Measurements from ENCODE around the gene SEPTIN8.

Gene SEPTIN8

DNA sequence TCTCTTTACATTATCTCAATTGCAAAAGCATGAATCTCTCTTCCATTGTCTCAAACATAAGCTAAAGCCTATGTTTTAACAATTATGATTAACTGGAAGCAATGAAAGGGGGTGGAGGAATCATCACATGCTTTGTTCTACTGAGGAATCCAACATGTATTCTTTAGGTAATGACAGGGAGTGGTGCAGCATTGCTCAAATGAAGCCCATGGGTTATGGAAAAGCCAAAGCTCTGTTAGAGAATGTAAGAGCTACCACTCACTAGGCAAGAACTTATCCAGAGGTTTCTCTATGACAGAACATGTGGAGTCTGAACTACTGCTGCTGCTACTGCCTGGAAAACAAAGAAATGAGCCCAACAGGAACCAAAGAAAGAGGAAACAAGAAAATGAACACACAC, 68.4 kb downstream of the SEPTIN8 start:
- TF ChIP-seq, protein P1, sequence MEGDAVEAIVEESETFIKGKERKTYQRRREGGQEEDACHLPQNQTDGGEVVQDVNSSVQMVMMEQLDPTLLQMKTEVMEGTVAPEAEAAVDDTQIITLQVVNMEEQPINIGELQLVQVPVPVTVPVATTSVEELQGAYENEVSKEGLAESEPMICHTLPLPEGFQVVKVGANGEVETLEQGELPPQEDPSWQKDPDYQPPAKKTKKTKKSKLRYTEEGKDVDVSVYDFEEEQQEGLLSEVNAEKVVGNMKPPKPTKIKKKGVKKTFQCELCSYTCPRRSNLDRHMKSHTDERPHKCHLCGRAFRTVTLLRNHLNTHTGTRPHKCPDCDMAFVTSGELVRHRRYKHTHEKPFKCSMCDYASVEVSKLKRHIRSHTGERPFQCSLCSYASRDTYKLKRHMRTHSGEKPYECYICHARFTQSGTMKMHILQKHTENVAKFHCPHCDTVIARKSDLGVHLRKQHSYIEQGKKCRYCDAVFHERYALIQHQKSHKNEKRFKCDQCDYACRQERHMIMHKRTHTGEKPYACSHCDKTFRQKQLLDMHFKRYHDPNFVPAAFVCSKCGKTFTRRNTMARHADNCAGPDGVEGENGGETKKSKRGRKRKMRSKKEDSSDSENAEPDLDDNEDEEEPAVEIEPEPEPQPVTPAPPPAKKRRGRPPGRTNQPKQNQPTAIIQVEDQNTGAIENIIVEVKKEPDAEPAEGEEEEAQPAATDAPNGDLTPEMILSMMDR (IDR thresholded peaks at IDR 0.05; ENCODE audit: low read depth, low read length), result no peak
- H3K4me3 ChIP-seq (ENCODE audit: low read depth, low read length), result no peak overlapping the region

DNA sequence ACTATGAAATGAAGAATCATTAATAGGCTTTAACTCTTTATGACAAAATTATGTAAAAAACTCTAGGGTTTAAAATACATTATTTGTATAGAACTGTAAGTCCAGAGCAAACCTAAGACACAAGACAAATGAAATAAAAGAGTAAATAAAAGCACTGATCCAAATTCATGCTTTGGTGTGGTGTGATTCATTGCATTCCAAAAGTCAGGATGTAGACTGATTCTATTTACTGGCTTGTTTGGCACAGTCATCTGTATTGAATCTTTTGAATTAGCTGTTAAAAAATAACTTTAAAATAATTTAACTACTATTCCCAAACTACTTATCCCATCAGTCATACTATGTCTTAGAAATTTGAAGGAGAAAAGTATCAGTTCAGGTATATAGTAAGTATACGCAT, 72.2 kb downstream of the SEPTIN8 start:
- H3K4me3 ChIP-seq (ENCODE audit: low read depth, low read length), result no peak overlapping the region
- TF ChIP-seq, protein P1 (IDR thresholded peaks at IDR 0.05; ENCODE audit: low read depth, low read length), result no peak

Measured in WI38 (cell line).